Nephron (organoid): ENCODE data around the gene URAD.

Experiments
- H3K27ac Mint-ChIP-seq, 3 experiments: 2 replicates each; pipeline ENCODE4 v1.8.0; 2020; ENCODE audit warnings: mixed read lengths in 3 of 3, mild to moderate bottlenecking in 2 of 3, moderate library complexity in 1 of 3
- H3K27me3 Mint-ChIP-seq: 2 replicates; pipeline ENCODE4 v1.8.0; 2021; ENCODE audit warnings: low read depth, mild to moderate bottlenecking, moderate library complexity, mixed read lengths
- H3K36me3 Mint-ChIP-seq: 2 replicates; pipeline ENCODE4 v1.8.0; 2020; ENCODE audit warnings: low read depth, mixed read lengths
- H3K4me1 Mint-ChIP-seq: 2 replicates; pipeline ENCODE4 v1.8.0; 2020; ENCODE audit warnings: mixed read lengths
- H3K4me3 Mint-ChIP-seq, 3 experiments: 2 replicates each; pipeline ENCODE4 v1.8.0; 2020; ENCODE audit warnings: mild to moderate bottlenecking in 3 of 3, mixed read lengths in 3 of 3, moderate library complexity in 2 of 3
- H3K9me3 Mint-ChIP-seq: 2 replicates; pipeline ENCODE4 v1.8.0; 2020; ENCODE audit warnings: mixed read lengths
- CTCF ChIP-seq, 3 experiments: fragments of 200-600 bp; sonication (generic); IDR thresholded peaks; one replicate each; pipeline ENCODE4 v1.5.0; 2021; ENCODE audit warnings: antibody characterized with exemption in 3 of 3; ENCODE audit not compliant: unreplicated experiment in 3 of 3

The URAD gene

DNA sequence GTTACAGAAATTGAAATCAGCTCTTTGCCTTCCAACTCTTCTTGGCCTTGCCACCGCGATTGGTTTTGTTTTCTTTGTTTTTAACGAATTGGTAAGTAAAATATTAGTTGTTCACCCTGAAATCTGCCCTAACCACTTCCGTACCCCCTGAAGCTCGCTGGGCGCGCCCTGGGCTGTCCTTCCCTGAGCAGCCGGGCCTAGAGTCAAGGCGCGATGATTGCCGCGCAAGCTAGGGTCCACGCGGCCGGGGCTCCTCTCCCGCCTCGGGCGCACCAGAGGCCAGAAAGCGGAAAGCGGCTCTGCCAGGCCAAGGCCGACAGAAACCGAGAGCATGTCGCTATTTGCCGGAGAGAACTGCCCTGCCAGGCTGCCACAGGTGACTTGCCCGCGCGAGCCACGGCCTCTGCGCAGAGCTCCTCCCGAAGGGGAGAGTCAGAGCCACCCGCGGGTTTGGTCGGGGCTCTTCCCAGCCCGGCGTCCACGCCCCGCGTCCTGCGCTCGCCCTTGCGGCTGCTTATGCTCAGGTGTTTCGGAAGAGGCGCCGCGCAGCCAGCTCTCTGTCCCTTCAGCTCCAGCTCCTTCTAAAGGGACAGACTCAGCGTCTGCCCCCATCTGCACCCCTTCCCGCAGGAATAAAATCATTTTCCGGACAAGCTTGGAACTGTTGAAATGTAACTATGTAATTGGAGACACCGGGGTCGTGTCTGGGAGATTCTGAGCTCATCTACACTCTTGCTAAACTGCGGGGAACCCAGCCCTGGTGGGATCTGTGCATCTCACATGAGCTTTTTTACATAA, 12.7 kb downstream of the URAD start:
- Mint-ChIP-seq H3K4me1 (peaks cover 6% of the 10 kb centered on the region), H3K27ac (no peak overlapping the region), H3K27me3 (peaks cover 97% of the 10 kb centered on the region), H3K36me3 (no peaks in the 10 kb centered on the region), H3K9me3 (peaks cover 5% of the 10 kb centered on the region), H3K4me3 (peak overlapping the region in 1 of 3 experiments; percentile 49)
- no peak for TF ChIP-seq CTCF (IDR thresholded peaks at IDR 0.05; ENCODE audit: unreplicated experiment in 3 of 3)

- no peak overlapping the region for H3K27ac Mint-ChIP-seq
- TF ChIP-seq CTCF (IDR thresholded peaks at IDR 0.05; ENCODE audit: unreplicated experiment in 3 of 3): no peak
- no peaks in the 10 kb centered on the region for H3K36me3 Mint-ChIP-seq
- H3K9me3 Mint-ChIP-seq: peaks cover 5% of the 10 kb centered on the region
- peaks cover 13% of the 10 kb centered on the region for H3K4me1 Mint-ChIP-seq
- H3K27me3 Mint-ChIP-seq: peaks cover 97% of the 10 kb centered on the region
- H3K4me3 Mint-ChIP-seq: no peak overlapping the region
Observed at GRCh38 chr13:27973961-27974662, 14.4 kb downstream of the URAD start.

DNA sequence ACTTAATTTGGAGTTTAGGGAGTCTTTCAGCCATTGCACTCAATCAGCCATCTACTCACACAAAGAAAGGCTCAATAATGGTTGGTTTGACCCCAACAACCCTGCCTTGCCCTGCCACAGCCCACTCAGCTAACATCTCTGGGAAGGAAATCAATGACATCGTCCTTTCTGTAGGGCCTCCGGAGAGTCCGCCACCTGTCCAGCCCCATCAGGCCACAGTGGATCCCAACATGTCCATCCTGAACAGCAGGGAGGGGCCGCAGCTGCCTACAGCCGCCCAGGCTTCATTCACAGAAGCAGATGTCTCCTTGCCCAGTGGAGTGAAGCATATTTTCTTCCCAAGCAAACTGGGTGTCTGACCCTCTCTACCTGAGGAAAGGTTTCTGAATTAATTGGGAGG, 15.2 kb downstream of the URAD start:
- Mint-ChIP-seq H3K36me3 (no peaks in the 10 kb centered on the region), H3K9me3 (peaks cover 5% of the 10 kb centered on the region), H3K27ac (no peak overlapping the region), H3K27me3 (peaks cover 97% of the 10 kb centered on the region), H3K4me3 (no peak overlapping the region), H3K4me1 (peaks cover 14% of the 10 kb centered on the region)
- no peak for TF ChIP-seq CTCF (IDR thresholded peaks at IDR 0.05; ENCODE audit: unreplicated experiment in 3 of 3)

- H3K9me3 Mint-ChIP-seq: peaks cover 5% of the 10 kb centered on the region
- H3K27me3 Mint-ChIP-seq: peaks cover 100% of the 10 kb centered on the region
- TF ChIP-seq CTCF (IDR thresholded peaks at IDR 0.05; ENCODE audit: unreplicated experiment in 3 of 3): no peak
Observed at GRCh38 chr13:27972478-27972820, 16.0 kb downstream of the URAD start.

GRCh38 chr13:27971776-27972477, 16.6 kb downstream of the URAD start:
- Mint-ChIP-seq H3K27ac (no peak overlapping the region), H3K4me3 (no peak overlapping the region), H3K9me3 (peaks cover 5% of the 10 kb centered on the region), H3K36me3 (no peaks in the 10 kb centered on the region), H3K4me1 (peaks cover 20% of the 10 kb centered on the region), H3K27me3 (peaks cover 100% of the 10 kb centered on the region)
- no peak for TF ChIP-seq CTCF (IDR thresholded peaks at IDR 0.05; ENCODE audit: unreplicated experiment in 3 of 3)

More at GRCh38 chr13:27972478-27972820, 16.0 kb downstream of the URAD start:
- Mint-ChIP-seq H3K4me1 (peaks cover 17% of the 10 kb centered on the region), H3K36me3 (no peaks in the 10 kb centered on the region), H3K27ac (no peak overlapping the region), H3K4me3 (no peak overlapping the region)
